Psoas muscle (tissue), 8 donors: ENCODE results near the gene FITM1. TPM values are rescaled to one million over a fixed set of nuclear protein-coding genes. Genes with fewer than 3 reads are reported as not detected.
A peak's percentile ranks its signal among the peaks of the same experiment; 100 is the strongest.

Source experiments
- ATAC-seq, 4 donors: fragments of 200-7000 bp; cut with Tn5 transposase; one replicate each; pipeline ENCODE4 v1.9.1; 2020; ENCODE audit warnings: moderate library complexity in 3 of 4, mild to moderate bottlenecking in 2 of 4
- DNase-seq, 2 donors: peaks; one replicate each; pipeline ENCODE4 v3.0.0-alpha.2; 2020
- H3K27ac ChIP-seq: fragments of 200-600 bp; one replicate; pipeline ENCODE4 v1.8.0; 2022
- H3K27me3 ChIP-seq, 3 donors: fragments of 200-600 bp in 1 of 3; one replicate each; pipeline versions ENCODE4 v1.6.1 to v1.8.0; 2013 to 2022; ENCODE audit warnings: low read length in 2 of 3, mild to moderate bottlenecking in 2 of 3, moderate library complexity in 1 of 3; ENCODE audit not compliant: insufficient read depth in 3 of 3
- H3K36me3 ChIP-seq, 2 donors: fragments of 200-600 bp in 1 of 2; one replicate each; pipeline versions ENCODE4 v1.6.1 to v1.8.0; 2013 to 2022; ENCODE audit warnings: low read depth in 1 of 2, mild to moderate bottlenecking in 1 of 2, moderate library complexity in 1 of 2; ENCODE audit not compliant: insufficient read depth in 1 of 2
- H3K4me1 ChIP-seq: fragments of 200-600 bp; one replicate; pipeline ENCODE4 v1.8.0; 2022
- H3K4me3 ChIP-seq: fragments of 200-600 bp; one replicate; pipeline ENCODE4 v1.8.0; 2022; ENCODE audit warnings: mild to moderate bottlenecking
- H3K9me3 ChIP-seq: fragments of 200-600 bp; one replicate; pipeline ENCODE4 v1.8.0; 2022
- CTCF ChIP-seq: fragments of 200-600 bp; IDR thresholded peaks from one replicate; pipeline ENCODE4 v1.8.0; 2022; ENCODE audit warnings: antibody characterized with exemption
- WGBS, 3 donors: extraction: QIAGEN DNeasy Blood & Tissue Kit; methylation state at CpG; one replicate each; pipeline versions ENCODE4 v1.1.6 to v1.1.7; 2013; 5-methylcytosine and 5-hydroxymethylcytosine counted together
- intact Hi-C, 2 donors: fragments of 100-400 bp; cut with DNase I; formaldehyde crosslinking; loops; one replicate each; pipeline versions ENCODE4 v1.11.0 to v1.14.2; 2022
- polyA plus RNA-seq, 3 donors: library from polyadenylated mRNA; stranded (reverse); fragments of 200-250 nt; gene quantifications; one replicate each; pipeline ENCODE4 v1.2.3, GENCODE V29; 2013
- total RNA-seq, 4 donors: library from RNA; stranded (reverse); fragmentation: NEBNext Ultra II Directional in 2 of 4; extraction: Animal tissue kit (Norgen Biotek cat#: 25700) in 2 of 4; gene quantifications; one replicate each; pipeline versions ENCODE4 v1.2.1 to v1.2.4, GENCODE V29; 2021 to 2023
- donor health status: healthy with polysubstance abuse.
- donor health status: DM: no; HTN: no; CAD: no; lungs with moderate emphysema.
- donor health status: Bipolar disorder and iron deficiency.
- donor health status: healthy.
- donor health status: DM: yes; HTN: yes; CAD: no.
- donor health status: DM: no; HTN: no; CAD: no.
- donor health status: DM: no; HTN: no; CAD: no.
- donor health status: DM: yes; HTN: yes; CAD: no.

The FITM1 gene
- total and polyA plus RNA-seq, 7 donors = 72.8 to 167 (median 130) TPM

DNA sequence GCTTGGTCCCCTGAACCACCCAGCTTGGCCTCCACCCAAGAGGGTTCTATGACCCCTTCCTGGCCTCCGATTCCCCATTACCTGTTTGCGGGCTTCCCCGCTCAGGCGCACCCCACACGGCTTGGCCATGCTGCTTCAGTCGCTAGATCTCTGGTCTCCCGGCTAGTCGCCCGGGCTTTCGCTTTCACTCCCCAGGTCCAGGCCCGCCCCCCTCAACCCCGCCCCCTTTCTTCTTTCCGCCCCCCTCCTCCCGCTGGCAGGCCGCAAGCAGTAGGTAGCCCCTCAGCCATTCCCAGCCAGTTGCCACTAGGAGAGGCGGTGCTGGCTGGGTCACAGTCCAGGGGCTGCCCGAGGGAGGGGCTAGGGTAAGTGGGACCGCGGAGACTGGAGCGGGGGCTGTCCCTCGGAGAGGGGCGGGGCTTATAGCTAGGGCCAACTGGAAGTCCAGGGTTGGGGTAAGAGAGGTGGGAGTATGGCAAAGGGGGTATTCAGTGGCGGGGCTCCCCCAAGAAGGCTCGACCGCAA lies 16.1 kb downstream of the FITM1 start, which contains the start of gene PSME2:
Gene PSME2, minus strand, starts transcription at position 158 of the 525 bp plus-strand sequence. Its CDS starts 29 bp downstream, at position 129.
- no peaks in the 10 kb centered on the region for H3K27me3 ChIP-seq
- H3K36me3 ChIP-seq = peaks cover 0 to 47% of the 10 kb centered on the region in 2 donors
- H3K4me3 ChIP-seq = peak within 1 kb of the TSS; percentile 97
- ATAC-seq (peak; percentile 81 to 86 (median 84)), DNase-seq (peak; percentile 95 to 96)
- TF ChIP-seq CTCF = no peak
- no peaks in the 10 kb centered on the region for H3K9me3 ChIP-seq
- peaks cover 42% of the 10 kb centered on the region for H3K4me1 ChIP-seq
- 0 to 1% (median 0%) methylated on average over 17 to 25 of the region's 25 CpGs for WGBS, 3 donors
- H3K27ac ChIP-seq = peak within 1 kb of the TSS; percentile 86
- intact Hi-C loops = loop anchor here (5.0 kb wide), 1 partner anchor 34 kb away; the partner anchor contains the start of genes DCAF11 (in 2 of the 2) and NRL (in 2 of the 2)

- peak within 1 kb of the TSS; percentile 97 for H3K4me3 ChIP-seq
- H3K9me3 ChIP-seq = no peaks in the 10 kb centered on the region
- WGBS, 3 donors = 1% methylated on average over 39 to 57 of the region's 57 CpGs
- no peaks in the 10 kb centered on the region for H3K27me3 ChIP-seq
- intact Hi-C loops = loop anchor here (5.0 kb wide), 1 partner anchor 35 kb away; the partner anchor contains the start of genes DCAF11 (in 2 of the 2) and NRL (in 2 of the 2)
- ATAC-seq = peak; percentile 92 to 95 (median 94)
- TF ChIP-seq CTCF = no peak
- H3K27ac ChIP-seq = peak within 1 kb of the TSS; percentile 86
- DNase-seq = peak; percentile 98 to 99
- peaks cover 39% of the 10 kb centered on the region for H3K4me1 ChIP-seq
- H3K36me3 ChIP-seq = peaks cover 0 to 54% of the 10 kb centered on the region in 2 donors
Observed at GRCh38 chr14:24146978-24147760, 16.7 kb downstream of the FITM1 start, which contains the start of gene RNF31. Gene RNF31 (plus strand): TSS chr14:24147498. CDS start chr14:24147699, 201 bp downstream.

DNA sequence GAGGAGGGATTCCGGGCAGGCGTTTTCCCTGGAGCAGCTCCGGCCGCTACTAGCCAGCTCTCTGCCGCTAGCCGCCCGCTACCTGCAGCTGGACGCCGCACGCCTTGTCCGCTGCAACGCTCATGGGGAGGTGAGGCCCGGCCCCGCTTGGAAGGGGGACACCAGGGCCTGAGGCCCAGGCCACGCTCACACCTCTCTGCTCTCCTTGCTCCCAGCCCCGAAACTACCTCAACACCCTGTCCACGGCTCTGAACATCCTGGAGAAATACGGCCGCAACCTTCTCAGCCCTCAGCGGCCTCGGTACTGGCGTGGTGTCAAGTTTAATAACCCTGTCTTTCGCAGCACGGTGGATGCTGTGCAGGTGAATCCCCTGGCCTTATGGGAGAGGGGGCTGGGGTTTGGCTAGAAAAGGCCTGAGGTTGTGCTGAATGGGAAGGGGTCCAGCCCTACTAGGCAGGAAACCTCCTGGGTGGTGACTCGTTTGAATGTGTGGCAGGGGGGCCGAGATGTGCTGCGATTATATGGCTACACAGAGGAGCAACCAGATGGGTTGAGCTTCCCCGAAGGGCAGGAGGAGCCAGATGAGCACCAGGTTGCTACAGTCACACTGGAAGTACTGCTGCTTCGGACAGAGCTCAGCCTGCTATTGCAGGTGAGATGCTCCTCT lies 17.4 kb downstream of the FITM1 start:
- Histone ChIP-seq H3K4me1 (peaks cover 32% of the 10 kb centered on the region), H3K36me3 (peaks cover 0 to 61% of the 10 kb centered on the region in 2 donors), H3K27ac (peak overlapping the region; percentile 86), H3K27me3 (no peaks in the 10 kb centered on the region), H3K4me3 (peak overlapping the region; percentile 97), H3K9me3 (no peaks in the 10 kb centered on the region)
- WGBS, 3 donors = 3 to 6% (median 4%) methylated on average over 21 to 29 of the region's 29 CpGs
- intact Hi-C loops = loop anchor here (5.0 kb wide), 1 partner anchor 36 kb away; the partner anchor contains the start of genes DCAF11 (in 2 of the 2) and NRL (in 2 of the 2)
- TF ChIP-seq CTCF = no peak
- ATAC-seq = no peak
- DNase-seq = no peak

- H3K4me3 ChIP-seq = no peak overlapping the region
- no peak for DNase-seq
- no peaks in the 10 kb centered on the region for H3K27me3 ChIP-seq
- 89 to 95% (median 90%) methylated on average over 3 of the region's 3 CpGs for WGBS, 3 donors
- no peak overlapping the region for H3K27ac ChIP-seq
- no peak for TF ChIP-seq CTCF
- intact Hi-C loops = loop anchor here (5.0 kb wide), 1 partner anchor 37 kb away; the partner anchor contains the start of genes DCAF11 (in 2 of the 2) and NRL (in 2 of the 2)
- H3K9me3 ChIP-seq = no peaks in the 10 kb centered on the region
- no peak for ATAC-seq
- peaks cover 18% of the 10 kb centered on the region for H3K4me1 ChIP-seq
- H3K36me3 ChIP-seq = peaks cover 0 to 64% of the 10 kb centered on the region in 2 donors
Observed at GRCh38 chr14:24149302-24149969, 19.0 kb downstream of the FITM1 start.
